GM21717 (cell line): ENCODE measurements around the gene CABP2.
"Not testable (repeated sequence)": the region's sequence is repeated elsewhere in the genome, so short reads cannot be mapped to it uniquely, and the experiment has no call there.

Source experiments
- ATAC-seq: cut with Tn5 transposase; IDR thresholded peaks from one replicate; pipeline ENCODE4 v1.9.1; 2021; ENCODE audit warnings: mild to moderate bottlenecking, moderate library complexity; ENCODE audit not compliant: unreplicated experiment

Gene CABP2

GRCh38 chr11:67495234-67496005 lies 27.8 kb downstream of the CABP2 start:
- no peak for ATAC-seq

- no peak for ATAC-seq
Observed at GRCh38 chr11:67494371-67495233, 28.6 kb downstream of the CABP2 start.

- ATAC-seq = no peak
Observed at GRCh38 chr11:67493548-67494370, 29.5 kb downstream of the CABP2 start.

GRCh38 chr11:67492801-67493547 lies 30.3 kb downstream of the CABP2 start:
- ATAC-seq = no peak

- no peak for ATAC-seq
Observed at GRCh38 chr11:67492069-67492727, 31.0 kb downstream of the CABP2 start.

- no peak for ATAC-seq
Observed at GRCh38 chr11:67491276-67492068, 31.8 kb downstream of the CABP2 start.

- ATAC-seq = no peak
Observed at GRCh38 chr11:67490727-67491065, 32.5 kb downstream of the CABP2 start.

- ATAC-seq = no peak
Observed at GRCh38 chr11:67489885-67490726, 33.1 kb downstream of the CABP2 start.

GRCh38 chr11:67489203-67489884 lies 33.9 kb downstream of the CABP2 start:
- no peak for ATAC-seq

- ATAC-seq = no peak
Observed at GRCh38 chr11:67486481-67487195, 36.6 kb downstream of the CABP2 start.

GRCh38 chr11:67485873-67486361 lies 37.3 kb downstream of the CABP2 start:
- ATAC-seq = not testable (repeated sequence)

- ATAC-seq = no peak
Observed at GRCh38 chr11:67484847-67485311, 38.4 kb downstream of the CABP2 start.

- ATAC-seq = no peak
Observed at GRCh38 chr11:67483831-67484665, 39.2 kb downstream of the CABP2 start.

GRCh38 chr11:67482827-67483798 lies 40.1 kb downstream of the CABP2 start, which contains the start of gene AIP:
Gene AIP, plus strand, starts transcription at chr11:67483026. Its CDS starts 133 bp downstream, at chr11:67483159.
- ATAC-seq = peak; percentile 51
